Neural progenitor cell (in vitro differentiated cells): Measurements from ENCODE around the gene MYOZ1.

ENCODE experiments used
- EZH2 ChIP-seq: fragments of 200-600 bp; sonication (generic); IDR thresholded peaks from 2 replicates; pipeline ENCODE4 v1.6.1; 2017; ENCODE audit warnings: antibody characterized with exemption, mild to moderate bottlenecking, moderate library complexity
- EZH2phosphoT487 ChIP-seq: fragments of 200-600 bp; sonication (generic); IDR thresholded peaks from 2 replicates; pipeline ENCODE4 v1.6.1; 2017; ENCODE audit warnings: antibody characterized with exemption
- TF ChIP-seq, protein P1 (sequence below): fragments of 200-600 bp; sonication (generic); IDR thresholded peaks from 2 replicates; pipeline ENCODE4 v1.5.1; 2017; ENCODE audit warnings: antibody characterized with exemption, mild to moderate bottlenecking

DNA sequence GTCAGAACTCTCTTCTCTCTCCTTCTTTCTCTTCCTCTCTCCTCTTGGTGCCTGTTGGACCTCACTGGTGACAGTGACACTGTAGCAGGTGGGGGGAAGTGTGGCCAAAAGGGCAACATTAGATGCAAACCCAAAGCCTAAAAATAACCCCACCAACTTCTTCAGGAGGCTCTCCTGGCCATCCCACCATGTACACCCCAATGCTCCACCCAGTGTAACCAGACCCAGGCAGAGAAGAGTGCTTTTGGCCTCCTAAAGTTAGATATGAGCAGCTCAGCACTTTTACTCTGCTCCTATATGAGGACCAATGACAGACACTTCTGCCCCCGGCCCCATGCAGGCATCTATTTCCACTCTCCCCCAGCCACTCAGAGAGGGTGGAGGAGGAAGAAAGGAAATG is 5.5 kb downstream of the MYOZ1 start:
- TF ChIP-seq EZH2 (no peak), EZH2phosphoT487 (no peak)
- TF ChIP-seq, protein P1, sequence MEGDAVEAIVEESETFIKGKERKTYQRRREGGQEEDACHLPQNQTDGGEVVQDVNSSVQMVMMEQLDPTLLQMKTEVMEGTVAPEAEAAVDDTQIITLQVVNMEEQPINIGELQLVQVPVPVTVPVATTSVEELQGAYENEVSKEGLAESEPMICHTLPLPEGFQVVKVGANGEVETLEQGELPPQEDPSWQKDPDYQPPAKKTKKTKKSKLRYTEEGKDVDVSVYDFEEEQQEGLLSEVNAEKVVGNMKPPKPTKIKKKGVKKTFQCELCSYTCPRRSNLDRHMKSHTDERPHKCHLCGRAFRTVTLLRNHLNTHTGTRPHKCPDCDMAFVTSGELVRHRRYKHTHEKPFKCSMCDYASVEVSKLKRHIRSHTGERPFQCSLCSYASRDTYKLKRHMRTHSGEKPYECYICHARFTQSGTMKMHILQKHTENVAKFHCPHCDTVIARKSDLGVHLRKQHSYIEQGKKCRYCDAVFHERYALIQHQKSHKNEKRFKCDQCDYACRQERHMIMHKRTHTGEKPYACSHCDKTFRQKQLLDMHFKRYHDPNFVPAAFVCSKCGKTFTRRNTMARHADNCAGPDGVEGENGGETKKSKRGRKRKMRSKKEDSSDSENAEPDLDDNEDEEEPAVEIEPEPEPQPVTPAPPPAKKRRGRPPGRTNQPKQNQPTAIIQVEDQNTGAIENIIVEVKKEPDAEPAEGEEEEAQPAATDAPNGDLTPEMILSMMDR, result no peak
